Endodermal cell (in vitro differentiated cells): ENCODE results near the gene HDHD2. TPM values are rescaled to one million over a fixed set of nuclear protein-coding genes. Genes with fewer than 3 reads are reported as not detected.

Experiments
- DNase-seq: peaks from one replicate; pipeline ENCODE4 v3.0.0-alpha.2; 2017
- H3K27ac ChIP-seq: 2 replicates; pipeline ENCODE4 v1.5.1; 2013; ENCODE audit warnings: mild to moderate bottlenecking, low read depth, low read length, moderate library complexity
- H3K27me3 ChIP-seq: 2 replicates; pipeline ENCODE4 v1.6.1; 2013; ENCODE audit warnings: mild to moderate bottlenecking, low read length, moderate library complexity; ENCODE audit not compliant: insufficient read depth, control insufficient read depth, poor library complexity, severe bottlenecking
- H3K36me3 ChIP-seq: 2 replicates; pipeline ENCODE4 v1.7.0; 2013; ENCODE audit warnings: mild to moderate bottlenecking, low read length, moderate library complexity; ENCODE audit not compliant: control insufficient read depth, insufficient read depth
- H3K4me1 ChIP-seq: one replicate; pipeline ENCODE4 v1.7.0; 2013; ENCODE audit warnings: low read length; ENCODE audit not compliant: control insufficient read depth, insufficient read depth
- H3K4me3 ChIP-seq: 2 replicates; pipeline ENCODE4 v1.5.1; 2013; ENCODE audit warnings: mild to moderate bottlenecking, low read length, moderate library complexity
- H3K9ac ChIP-seq: 2 replicates; pipeline ENCODE4 v1.6.1; 2013; ENCODE audit warnings: mild to moderate bottlenecking, low read length, moderate library complexity; ENCODE audit not compliant: poor library complexity, severe bottlenecking; ENCODE audit errors: extremely low read depth
- H3K9me3 ChIP-seq: 2 replicates; pipeline ENCODE4 v1.6.1; 2013; ENCODE audit warnings: mild to moderate bottlenecking, low read length, moderate library complexity; ENCODE audit not compliant: control insufficient read depth
- H3K27ac Mint-ChIP-seq: 2 replicates; pipeline ENCODE4 v1.8.0; 2020; ENCODE audit warnings: mixed read lengths
- H3K27me3 Mint-ChIP-seq: 2 replicates; pipeline ENCODE4 v1.8.0; 2021; ENCODE audit warnings: mild to moderate bottlenecking, mixed read lengths; ENCODE audit not compliant: insufficient read depth
- H3K36me3 Mint-ChIP-seq: 2 replicates; pipeline ENCODE4 v1.8.0; 2020; ENCODE audit warnings: low read depth, mixed read lengths
- H3K4me1 Mint-ChIP-seq: 2 replicates; pipeline ENCODE4 v1.8.0; 2020; ENCODE audit warnings: mixed read lengths
- H3K4me3 Mint-ChIP-seq: 2 replicates; pipeline ENCODE4 v1.8.0; 2020; ENCODE audit warnings: mild to moderate bottlenecking, moderate library complexity, mixed read lengths
- H3K9me3 Mint-ChIP-seq: 2 replicates; pipeline ENCODE4 v1.8.0; 2020; ENCODE audit warnings: mild to moderate bottlenecking, mixed read lengths
- WGBS, 2 experiments: methylation state at CpG; one replicate each; pipeline versions ENCODE4 v1.1.5 to v1.1.7; 2013; ENCODE audit warnings: missing lambda C conversion rate in 2 of 2, mixed read lengths in 1 of 2; ENCODE audit not compliant: insufficient coverage in 1 of 2, insufficient read length in 1 of 2; 5-methylcytosine and 5-hydroxymethylcytosine counted together
- total RNA-seq, 2 donors: library from RNA; stranded (reverse); fragmentation: NEBNext Ultra II Directional in 1 of 2; extraction: Animal tissue kit (Norgen Biotek cat#: 25700) in 1 of 2; gene quantifications; 2 replicates in 1 of 2; 3 replicates in 1 of 2; pipeline ENCODE4 v1.2.1, GENCODE V29; 2021
- TF ChIP-seq, protein P1 (sequence below): fragments of 200-600 bp; sonication (generic); conservative IDR thresholded peaks from 2 replicates; pipeline ENCODE4 v1.5.0; 2021; ENCODE audit warnings: antibody characterized with exemption, mild to moderate bottlenecking

Gene HDHD2
- total RNA-seq, 2 donors from 2014 or later: 53.6 to 76.8 TPM

GRCh38 chr18:47179520-47179919 lies 29.2 kb upstream of the HDHD2 start:
- Mint-ChIP-seq H3K27me3 (peaks cover 17% of the 10 kb centered on the region), H3K4me1 (peaks cover 6% of the 10 kb centered on the region), H3K9me3 (peaks cover 18% of the 10 kb centered on the region), H3K36me3 (no peaks in the 10 kb centered on the region), H3K4me3 (no peak overlapping the region), H3K27ac (no peak overlapping the region)
- H3K4me1 ChIP-seq: no peaks in the 10 kb centered on the region
- H3K9ac ChIP-seq: no peak overlapping the region
- DNase-seq: no peak
- H3K36me3 ChIP-seq: no peaks in the 10 kb centered on the region
- WGBS, 2 experiments: 89 to 100% methylated on average over 4 of the region's 4 CpGs
- H3K27ac ChIP-seq: no peak overlapping the region
- no peak overlapping the region for H3K4me3 ChIP-seq
- H3K27me3 ChIP-seq: no peaks in the 10 kb centered on the region
- H3K9me3 ChIP-seq: peaks cover 7% of the 10 kb centered on the region
- TF ChIP-seq, protein P1, sequence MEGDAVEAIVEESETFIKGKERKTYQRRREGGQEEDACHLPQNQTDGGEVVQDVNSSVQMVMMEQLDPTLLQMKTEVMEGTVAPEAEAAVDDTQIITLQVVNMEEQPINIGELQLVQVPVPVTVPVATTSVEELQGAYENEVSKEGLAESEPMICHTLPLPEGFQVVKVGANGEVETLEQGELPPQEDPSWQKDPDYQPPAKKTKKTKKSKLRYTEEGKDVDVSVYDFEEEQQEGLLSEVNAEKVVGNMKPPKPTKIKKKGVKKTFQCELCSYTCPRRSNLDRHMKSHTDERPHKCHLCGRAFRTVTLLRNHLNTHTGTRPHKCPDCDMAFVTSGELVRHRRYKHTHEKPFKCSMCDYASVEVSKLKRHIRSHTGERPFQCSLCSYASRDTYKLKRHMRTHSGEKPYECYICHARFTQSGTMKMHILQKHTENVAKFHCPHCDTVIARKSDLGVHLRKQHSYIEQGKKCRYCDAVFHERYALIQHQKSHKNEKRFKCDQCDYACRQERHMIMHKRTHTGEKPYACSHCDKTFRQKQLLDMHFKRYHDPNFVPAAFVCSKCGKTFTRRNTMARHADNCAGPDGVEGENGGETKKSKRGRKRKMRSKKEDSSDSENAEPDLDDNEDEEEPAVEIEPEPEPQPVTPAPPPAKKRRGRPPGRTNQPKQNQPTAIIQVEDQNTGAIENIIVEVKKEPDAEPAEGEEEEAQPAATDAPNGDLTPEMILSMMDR: no peak

GRCh38 chr18:47175898-47176575 lies 25.7 kb upstream of the HDHD2 start, which contains the start of gene IER3IP1:
TSS of gene IER3IP1 (minus strand) at chr18:47176364. CDS start at chr18:47176277, 87 bp downstream.
- 1 to 3% methylated on average over 7 to 48 of the region's 48 CpGs for WGBS, 2 experiments
- H3K9me3 Mint-ChIP-seq: peaks cover 4% of the 10 kb centered on the region
- peak; percentile 97 for DNase-seq
- no peaks in the 10 kb centered on the region for H3K4me1 ChIP-seq
- TF ChIP-seq, protein P1: peak; percentile 36
- H3K36me3 ChIP-seq: peaks cover 9% of the 10 kb centered on the region
- no peaks in the 10 kb centered on the region for H3K36me3 Mint-ChIP-seq
- peak within 1 kb of the TSS; percentile 95 for H3K9ac ChIP-seq
- H3K9me3 ChIP-seq: no peaks in the 10 kb centered on the region
- peaks cover 6% of the 10 kb centered on the region for H3K4me1 Mint-ChIP-seq
- H3K27ac Mint-ChIP-seq: peak within 1 kb of the TSS; percentile 94
- H3K4me3 Mint-ChIP-seq: no peak within 1 kb of the TSS
- H3K27me3 ChIP-seq: no peaks in the 10 kb centered on the region
- peaks cover 6% of the 10 kb centered on the region for H3K27me3 Mint-ChIP-seq
- peak within 1 kb of the TSS; percentile 97 for H3K4me3 ChIP-seq
- H3K27ac ChIP-seq: peak within 1 kb of the TSS; percentile 76

- Histone ChIP-seq H3K27me3 (no peaks in the 10 kb centered on the region), H3K9me3 (no peaks in the 10 kb centered on the region), H3K27ac (peak overlapping the region; percentile 76), H3K4me3 (peak overlapping the region; percentile 97), H3K4me1 (no peaks in the 10 kb centered on the region), H3K36me3 (peaks cover 13% of the 10 kb centered on the region), H3K9ac (peak overlapping the region; percentile 95)
- 14 to 17% methylated on average over 5 to 24 of the region's 24 CpGs for WGBS, 2 experiments
- Mint-ChIP-seq H3K9me3 (peaks cover 4% of the 10 kb centered on the region), H3K4me1 (peaks cover 6% of the 10 kb centered on the region), H3K27me3 (peaks cover 5% of the 10 kb centered on the region), H3K36me3 (no peaks in the 10 kb centered on the region), H3K4me3 (no peak overlapping the region), H3K27ac (peak overlapping the region; percentile 94)
- TF ChIP-seq, protein P1: no peak
- DNase-seq: no peak
Observed at GRCh38 chr18:47175283-47175897, 25.1 kb upstream of the HDHD2 start.
